A549 (cell line): ENCODE measurements around the gene PTPRD. TPM values are rescaled to one million over a fixed set of nuclear protein-coding genes. Genes with fewer than 3 reads are reported as not detected.

Experiments
- ATAC-seq, 2 experiments: fragments of 200-7000 bp in 1 of 2; fragments of >200 bp in 1 of 2; cut with Nextera tagmentation in 1 of 2; cut with Tn5 transposase in 1 of 2; 3 replicates each; pipeline versions ENCODE4 v1.8.0 to v1.9.1; 2018 to 2020; ENCODE audit warnings: mild to moderate bottlenecking in 1 of 2, moderate library complexity in 1 of 2
- CTCF ChIA-PET: fragments of 300-600 bp; sonication (Branson Sonifier 250); formaldehyde crosslinking; extraction: SDS; loops from one replicate; lab custom pipeline; 2021; ENCODE audit warnings: antibody characterized with exemption, inconsistent platforms; lab: Yijun Ruan, JAX
- POLR2A ChIA-PET: fragments of 350-600 bp; formaldehyde crosslinking; extraction: SDS; loops from one replicate; lab custom pipeline; 2021; ENCODE audit warnings: antibody characterized with exemption, inconsistent platforms; lab: Yijun Ruan, JAX
- DNase-seq, 2 experiments: peaks; one replicate each; pipeline versions ENCODE4 v3.0.0 to v3.0.0-alpha.2; 2011 to 2016; ENCODE audit warnings: low read depth in 1 of 2, low spot score in 1 of 2
- FAIRE-seq: peaks from 2 replicates; lab custom pipeline; 2011; peaks lifted over from hg19 to GRCh38; lab: Jason Lieb, UNC
- H3K27ac ChIP-seq, 2 experiments: fragments of >200 bp; sonication (Bioruptor Twin); formaldehyde crosslinking; 3 replicates each; pipeline ENCODE4 v1.5.1; 2016 to 2017
- H3K4me1 ChIP-seq: fragments of >200 bp; sonication (Bioruptor Twin); formaldehyde crosslinking; 3 replicates; pipeline ENCODE4 v1.6.1; 2016
- H3K4me2 ChIP-seq: fragments of >200 bp; sonication (Bioruptor Twin); formaldehyde crosslinking; 3 replicates; pipeline ENCODE4 v1.6.1; 2016
- H3K4me3 ChIP-seq: fragments of >200 bp; sonication (Bioruptor Twin); formaldehyde crosslinking; 3 replicates; pipeline ENCODE4 v1.5.1; 2016
- H3K9me3 ChIP-seq: fragments of >200 bp; sonication (Bioruptor Twin); formaldehyde crosslinking; 3 replicates; pipeline ENCODE4 v1.6.1; 2016
- BCL3 ChIP-seq: fragments of >200 bp; sonication (Bioruptor Twin); formaldehyde crosslinking; IDR thresholded peaks from 3 replicates; pipeline ENCODE4 v1.6.1; 2016
- BHLHE40 ChIP-seq: IDR thresholded peaks from 2 replicates; pipeline ENCODE4 v1.6.1; 2012; ENCODE audit warnings: low read depth, low read length, inconsistent platforms
- CBX2 ChIP-seq: fragments of 200-600 bp; sonication (generic); IDR thresholded peaks from 2 replicates; pipeline ENCODE4 v1.6.1; 2016; ENCODE audit warnings: low read depth, mild to moderate bottlenecking, borderline replicate concordance
- CBX8 ChIP-seq: fragments of 200-600 bp; sonication (generic); IDR thresholded peaks from 2 replicates; pipeline ENCODE4 v1.6.1; 2016
- CEBPB ChIP-seq, 2 experiments: fragments of >200 bp in 1 of 2; sonication (Bioruptor Twin) in 1 of 2; formaldehyde crosslinking in 1 of 2; IDR thresholded peaks; 2 replicates each; pipeline ENCODE4 v1.6.1; 2012 to 2016
- CHD2 ChIP-seq: fragments of 150-350 bp; IDR thresholded peaks from 2 replicates; pipeline ENCODE4 v1.6.1; 2014; ENCODE audit warnings: low read length; ENCODE audit not compliant: partially characterized antibody
- EHF ChIP-seq: fragments of 250-450 bp; sonication (Bioruptor Pico); IDR thresholded peaks from 2 replicates; pipeline ENCODE4 v1.5.0; 2020; ENCODE audit warnings: mild to moderate bottlenecking
- ELK1 ChIP-seq: fragments of 150-350 bp; IDR thresholded peaks from 2 replicates; pipeline ENCODE4 v1.6.1; 2014; ENCODE audit warnings: low read depth, mild to moderate bottlenecking, low read length
- ESRRA ChIP-seq: fragments of 150-350 bp; IDR thresholded peaks from 2 replicates; pipeline ENCODE4 v1.6.1; 2014; ENCODE audit warnings: mild to moderate bottlenecking, low read length, borderline replicate concordance
- FOSL2 ChIP-seq, 2 experiments: fragments of 450-650 bp in 1 of 2; fragments of >200 bp in 1 of 2; sonication (Bioruptor Twin) in 1 of 2; formaldehyde crosslinking; IDR thresholded peaks; 2 replicates each; pipeline versions ENCODE4 v1.5.0 to v1.6.1; 2016 to 2020; ENCODE audit warnings: mild to moderate bottlenecking in 1 of 2, moderate library complexity in 1 of 2
- FOXS1 ChIP-seq: fragments of 250-450 bp; sonication (Bioruptor Pico); IDR thresholded peaks from 2 replicates; pipeline ENCODE4 v1.5.0; 2020; ENCODE audit warnings: mild to moderate bottlenecking, moderate library complexity
- GATA3 ChIP-seq: IDR thresholded peaks from 2 replicates; pipeline ENCODE4 v1.6.1; 2012; ENCODE audit warnings: borderline replicate concordance
- HOXA7 ChIP-seq: fragments of 250-450 bp; sonication (Bioruptor Pico); IDR thresholded peaks from 2 replicates; pipeline ENCODE4 v1.5.0; 2020; ENCODE audit warnings: mild to moderate bottlenecking, moderate library complexity
- JUN ChIP-seq, 2 experiments: fragments of >200 bp; sonication (Bioruptor Twin); formaldehyde crosslinking; IDR thresholded peaks; 2 replicates in 1 of 2; 3 replicates in 1 of 2; pipeline ENCODE4 v1.6.1; 2016 to 2017
- JUNB ChIP-seq: fragments of >200 bp; sonication (Bioruptor Twin); formaldehyde crosslinking; IDR thresholded peaks from 2 replicates; pipeline ENCODE4 v1.6.1; 2016
- KDM5A ChIP-seq: fragments of 200-600 bp; sonication (generic); IDR thresholded peaks from 2 replicates; pipeline ENCODE4 v1.6.1; 2016; ENCODE audit warnings: antibody characterized with exemption, mild to moderate bottlenecking
- MAFK ChIP-seq: fragments of 450-650 bp; IDR thresholded peaks from 2 replicates; pipeline ENCODE4 v1.6.1; 2014; ENCODE audit not compliant: partially characterized antibody
- NFE2L2 ChIP-seq: fragments of 150-350 bp; conservative IDR thresholded peaks from 2 replicates; pipeline ENCODE4 v1.6.1; 2014; ENCODE audit warnings: low read length
- NPAS2 ChIP-seq: fragments of 250-450 bp; sonication (Bioruptor Pico); IDR thresholded peaks from 2 replicates; pipeline ENCODE4 v1.8.0; 2022; ENCODE audit warnings: mild to moderate bottlenecking, moderate library complexity, borderline replicate concordance
- POLR2A ChIP-seq: IDR thresholded peaks from 2 replicates; pipeline ENCODE4 v1.6.1; 2012; ENCODE audit warnings: mild to moderate bottlenecking, low read length
- RAD21 ChIP-seq, 2 experiments: fragments of >200 bp in 1 of 2; sonication (Bioruptor Twin) in 1 of 2; formaldehyde crosslinking in 1 of 2; IDR thresholded peaks in 1 of 2; conservative IDR thresholded peaks in 1 of 2; 2 replicates in 1 of 2; 3 replicates in 1 of 2; pipeline ENCODE4 v1.6.1; 2012 to 2018; ENCODE audit warnings: inconsistent platforms in 1 of 2
- RNF2 ChIP-seq: fragments of 200-600 bp; sonication (generic); IDR thresholded peaks from 2 replicates; pipeline ENCODE4 v1.6.1; 2016; ENCODE audit warnings: low read depth, mild to moderate bottlenecking, antibody characterized with exemption, moderate library complexity, borderline replicate concordance
- SMC3 ChIP-seq: fragments of >200 bp; sonication (Bioruptor Twin); formaldehyde crosslinking; IDR thresholded peaks from 3 replicates; pipeline ENCODE4 v1.6.1; 2018; ENCODE audit warnings: inconsistent platforms
- TP53 ChIP-seq: fragments of 250-450 bp; sonication (Bioruptor Pico); IDR thresholded peaks from 2 replicates; pipeline ENCODE4 v1.5.0; 2021; ENCODE audit warnings: mild to moderate bottlenecking, moderate library complexity
- ZFP36 ChIP-seq: fragments of 450-650 bp; IDR thresholded peaks from 2 replicates; pipeline ENCODE4 v1.6.1; 2014; ENCODE audit warnings: borderline replicate concordance; ENCODE audit not compliant: partially characterized antibody
- WGBS: methylation state at CpG from one replicate; pipeline ENCODE4 v1.1.6; 2017; ENCODE audit errors: missing lambda C conversion rate; 5-methylcytosine and 5-hydroxymethylcytosine counted together
- polyA plus RNA-seq, 4 experiments: library from polyadenylated mRNA; depleted of rRNA in 3 of 4; stranded (reverse); fragments of >200 nt; fragmentation: RNase III in 1 of 4; extraction: RNeasy Plus Mini Kit Qiagen cat#74134 plus additional on column Dnase treatment in 1 of 4; gene quantifications; 2 replicates in 3 of 4; 3 replicates in 1 of 4; pipeline ENCODE4 v1.2.3, GENCODE V29; 2011 to 2017
- TF ChIP-seq, protein P1 (sequence below): fragments of >200 bp; sonication (Bioruptor Twin); formaldehyde crosslinking; IDR thresholded peaks from 2 replicates; pipeline ENCODE4 v1.6.1; 2016

Gene PTPRD
- polyA plus RNA-seq, 2 of the 4 experiments (the other 2 are of a cell fraction), result 0.39 to 1.3 TPM

DNA sequence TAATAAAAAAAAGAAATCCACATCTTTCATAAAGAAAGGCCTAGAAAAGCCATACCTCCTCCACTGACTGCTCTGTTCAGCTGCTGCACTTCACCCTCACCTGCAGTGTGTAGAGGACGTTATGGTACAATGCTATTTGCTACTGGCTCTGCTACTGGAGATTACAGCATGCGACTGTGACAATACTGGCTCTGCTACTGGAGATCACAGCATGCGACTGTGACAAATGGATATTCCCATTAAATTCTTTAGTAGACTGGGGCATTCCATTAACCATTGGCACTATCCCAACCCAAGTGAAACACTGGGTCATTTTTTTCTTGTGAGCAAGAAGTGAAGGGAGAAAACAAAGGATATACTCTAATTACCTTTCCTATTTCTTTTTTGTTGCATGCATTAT is 1749.7 kb downstream of the PTPRD start:
- ChIA-PET CTCF (no interaction called here), POLR2A (no interaction called here)
- DNase-seq (no peak), ATAC-seq (no peak), FAIRE-seq (no peak)
- TF ChIP-seq, protein P1, sequence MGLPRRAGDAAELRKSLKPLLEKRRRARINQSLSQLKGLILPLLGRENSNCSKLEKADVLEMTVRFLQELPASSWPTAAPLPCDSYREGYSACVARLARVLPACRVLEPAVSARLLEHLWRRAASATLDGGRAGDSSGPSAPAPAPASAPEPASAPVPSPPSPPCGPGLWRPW, result no peak
- TF ChIP-seq RNF2 (no peak), CBX8 (no peak), BHLHE40 (no peak), JUN (IDR thresholded peaks at IDR 0.05) (no peak)
- Histone ChIP-seq H3K4me1 (no peaks in the 10 kb centered on the region), H3K27ac (no peak overlapping the region), H3K4me2 (no peak overlapping the region), H3K9me3 (no peaks in the 10 kb centered on the region), H3K4me3 (no peak overlapping the region)
- WGBS, result 39% methylated on average over 3 of the region's 3 CpGs

GRCh38 chr9:8860925-8861324 is 1751.9 kb downstream of the PTPRD start:
- ChIA-PET POLR2A (no interaction called here), CTCF (no interaction called here)
- FAIRE-seq (no peak), ATAC-seq (no peak), DNase-seq (no peak)
- TF ChIP-seq POLR2A (no peak), BCL3 (no peak), EHF (CRISPR knock-in tag) (no peak), BHLHE40 (no peak), NFE2L2 (no peak), FOXS1 (CRISPR knock-in tag) (no peak), ESRRA (no peak), SMC3 (no peak), JUN (IDR thresholded peaks at IDR 0.05) (no peak), TP53 (CRISPR knock-in tag) (no peak)
- TF ChIP-seq, protein P1, result no peak
- no peak overlapping the region for H3K4me2 ChIP-seq
- H3K27ac ChIP-seq, result no peak overlapping the region
- 3% methylated on average over 4 of the region's 4 CpGs for WGBS
- H3K4me3 ChIP-seq, result no peak overlapping the region
- H3K9me3 ChIP-seq, result no peaks in the 10 kb centered on the region
- 0 out of 3 replicates have a peak, but pooled peaks cover 3% of the 10 kb centered on the region for H3K4me1 ChIP-seq

DNA sequence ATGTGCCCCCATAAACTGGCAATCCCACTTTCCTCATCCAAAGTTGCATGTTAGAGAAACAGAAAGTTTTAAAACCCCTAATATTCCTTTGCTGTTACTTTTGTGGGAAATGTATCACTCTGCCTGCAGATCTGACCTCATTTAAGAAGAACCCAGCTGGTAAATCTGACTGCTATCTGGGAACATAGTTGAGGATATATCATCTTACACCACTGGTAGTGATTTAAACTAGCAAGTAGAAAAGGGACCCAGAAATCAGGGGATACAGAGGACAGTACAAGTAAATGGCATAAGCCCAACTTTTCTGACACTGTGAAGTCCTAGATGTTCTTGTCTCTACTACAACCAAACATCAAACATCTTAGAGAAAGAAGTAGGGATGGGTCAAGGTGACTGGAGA is 1752.7 kb downstream of the PTPRD start:
- CTCF ChIA-PET, result no interaction called here
- Histone ChIP-seq H3K4me2 (no peak overlapping the region), H3K9me3 (no peaks in the 10 kb centered on the region), H3K27ac (no peak overlapping the region), H3K4me1 (0 out of 3 replicates have a peak, but pooled peaks cover 3% of the 10 kb centered on the region), H3K4me3 (no peak overlapping the region)
- TF ChIP-seq ELK1, result no peak
- no peak for TF ChIP-seq GATA3
- no peak for TF ChIP-seq MAFK
- no peak for TF ChIP-seq CHD2
- TF ChIP-seq RAD21 (conservative IDR thresholded peaks at IDR 0.05 in 1 of 2, IDR thresholded peaks at IDR 0.05 in 1 of 2), result no peak
- no peak for TF ChIP-seq SMC3
- no peak for TF ChIP-seq CEBPB (IDR thresholded peaks at IDR 0.05)
- TF ChIP-seq RNF2, result no peak
- no peak for TF ChIP-seq ZFP36
- no peak for TF ChIP-seq FOSL2 (IDR thresholded peaks at IDR 0.05)
- TF ChIP-seq FOSL2 (CRISPR knock-in tag; IDR thresholded peaks at IDR 0.05), result no peak
- TF ChIP-seq CBX2, result no peak
- no peak for TF ChIP-seq NFE2L2
- TF ChIP-seq KDM5A, result no peak
- TF ChIP-seq NPAS2 (CRISPR knock-in tag), result no peak
- TF ChIP-seq HOXA7 (CRISPR knock-in tag), result no peak
- no peak for TF ChIP-seq JUNB
- FAIRE-seq, result no peak
- POLR2A ChIA-PET, result no interaction called here
- no peak for DNase-seq
- no peak for ATAC-seq
